Ureter (tissue), 1 donor: Measurements from ENCODE around the gene AFG3L2. TPM values are rescaled to one million over a fixed set of nuclear protein-coding genes. Genes with fewer than 3 reads are reported as not detected.

ENCODE experiments used
- total RNA-seq: library from RNA; stranded (reverse); gene quantifications from one replicate; pipeline ENCODE4 v1.2.4, GENCODE V29; 2023
- donor health status: DM: yes; HTN: yes; CAD: no.

AFG3L2 gene
- total RNA-seq, 1 donor from 2014 or later = 59.0 TPM

Other genes with a start within 250 kb of the AFG3L2 start
- gene CIDEA, start 122.9 kb downstream of the AFG3L2 start, total RNA-seq = not detected
- 101 TPM for gene TUBB6, start 69.0 kb downstream of the AFG3L2 start, total RNA-seq
- gene PRELID3A, start 30.7 kb upstream of the AFG3L2 start, total RNA-seq = 5.2 TPM